K562 (cell line): ENCODE results near the gene LZTR1. TPM values are rescaled to one million over a fixed set of nuclear protein-coding genes. Genes with fewer than 3 reads are reported as not detected.

Source experiments
- ATAC-seq: fragments of 200-7000 bp; cut with Tn5 transposase; 3 replicates; pipeline ENCODE4 v1.9.1; 2020; ENCODE audit warnings: moderate library complexity
- BruUV-seq: library from RNA; stranded (reverse); fragments of 400-500 nt; replicated peaks from 2 replicates; lab custom pipeline; 2021; lab: Mats Ljungman, UMichigan
- CTCF ChIA-PET: fragments of 300-600 bp; formaldehyde crosslinking; extraction: SDS; loops from one replicate; lab custom pipeline; 2021; ENCODE audit warnings: low intra/inter-chr PET ratio; lab: Yijun Ruan, JAX
- POLR2A ChIA-PET: fragments of 300-600, 350-650 bp; sonication (Branson Sonifier 250); formaldehyde crosslinking; extraction: SDS; loops from one replicate; lab custom pipeline; 2021; ENCODE audit warnings: antibody characterized with exemption, inconsistent platforms; lab: Yijun Ruan, JAX
- DNase-seq, 4 experiments: peaks; one replicate each; pipeline versions ENCODE4 v3.0.0 to v3.0.0-alpha.2; 2011 to 2018; ENCODE audit warnings: low spot score in 3 of 4, mixed read lengths in 3 of 4; ENCODE audit errors: extremely low read depth in 1 of 4
- FAIRE-seq: peaks from 2 replicates; lab custom pipeline; 2011; peaks lifted over from hg19 to GRCh38; lab: Jason Lieb, UNC
- H2AFZ ChIP-seq: 2 replicates; pipeline ENCODE4 v1.6.0; 2011; ENCODE audit warnings: low read depth, low read length, control low read depth, inconsistent platforms
- H3K27ac ChIP-seq: fragments of 200-600 bp; 3 replicates; pipeline ENCODE4 v1.8.0; 2011; ENCODE audit warnings: low read depth, mild to moderate bottlenecking, control low read depth, inconsistent platforms, low read length, moderate library complexity, mixed read lengths; ENCODE audit errors: extremely low read depth
- H3K27me3 ChIP-seq, 2 experiments: fragments of 300-600 bp in 1 of 2; 2 replicates in 1 of 2; 3 replicates in 1 of 2; pipeline versions ENCODE4 v1.6.0 to v1.8.0; 2011; ENCODE audit warnings: inconsistent platforms in 2 of 2, low read length in 2 of 2, mild to moderate bottlenecking in 1 of 2, mixed read lengths in 1 of 2, moderate library complexity in 1 of 2; ENCODE audit not compliant: control insufficient read depth in 2 of 2, insufficient read depth in 2 of 2
- H3K36me3 ChIP-seq: fragments of 300-600 bp; 3 replicates; pipeline ENCODE4 v1.8.0; 2011; ENCODE audit warnings: mild to moderate bottlenecking, low read length, inconsistent platforms; ENCODE audit not compliant: control insufficient read depth, insufficient read depth
- H3K4me1 ChIP-seq, 2 experiments: fragments of 200-600 bp in 1 of 2; replicated peaks in 1 of 2; 2 replicates in 1 of 2; 3 replicates in 1 of 2; pipeline versions ENCODE4 v1.5.1 to v1.8.0; 2011; ENCODE audit warnings: inconsistent platforms in 2 of 2, low read length in 2 of 2, mild to moderate bottlenecking in 1 of 2, mixed read lengths in 1 of 2, moderate library complexity in 1 of 2; ENCODE audit not compliant: control insufficient read depth in 2 of 2, insufficient read depth in 2 of 2
- H3K4me2 ChIP-seq: 2 replicates; pipeline ENCODE4 v1.6.1; 2011; ENCODE audit warnings: low read length, control low read depth, inconsistent platforms, mixed read lengths; ENCODE audit not compliant: insufficient read depth
- H3K4me3 ChIP-seq: fragments of 200-600 bp; sonication (generic), shearing (Covaris generic); 2 replicates; pipeline ENCODE4 v1.5.1; 2016; ENCODE audit warnings: control low read depth, inconsistent platforms
- H3K79me2 ChIP-seq: fragments of 200-600 bp; 3 replicates; pipeline ENCODE4 v1.8.0; 2011; ENCODE audit warnings: low read length, inconsistent platforms; ENCODE audit not compliant: control insufficient read depth, insufficient read depth
- H3K9ac ChIP-seq, 2 experiments: 2 replicates each; pipeline versions ENCODE4 v1.6.0 to v1.6.1; 2011; ENCODE audit warnings: low read depth in 2 of 2, low read length in 2 of 2, control low read depth in 1 of 2, inconsistent platforms in 1 of 2, mild to moderate bottlenecking in 1 of 2, mixed read lengths in 1 of 2; ENCODE audit not compliant: insufficient read depth in 1 of 2
- H3K9me1 ChIP-seq: one replicate; pipeline ENCODE4 v1.6.0; 2011; ENCODE audit warnings: inconsistent platforms, mild to moderate bottlenecking, low read length, moderate library complexity; ENCODE audit not compliant: control insufficient read depth, insufficient read depth
- H3K9me3 ChIP-seq: replicated peaks from 2 replicates; pipeline ENCODE4 v1.5.1; 2011; ENCODE audit warnings: low read depth, low read length, inconsistent platforms; ENCODE audit not compliant: control insufficient read depth, insufficient read depth
- H4K20me1 ChIP-seq: replicated peaks from 2 replicates; pipeline ENCODE4 v1.6.1; 2011; ENCODE audit warnings: low read length, inconsistent platforms, mixed read lengths; ENCODE audit not compliant: control insufficient read depth, insufficient read depth
- SMC3 ChIP-seq: conservative IDR thresholded peaks from 2 replicates; pipeline ENCODE4 v1.6.1; 2011; ENCODE audit warnings: low read depth, low read length, improper control_type of control experiment; ENCODE audit not compliant: insufficient read depth
- ZKSCAN1 ChIP-seq: fragments of 150-350 bp; IDR thresholded peaks from 2 replicates; pipeline ENCODE4 v1.6.1; 2016; ENCODE audit warnings: low read depth, low read length
- WGBS: fragments of 100-300 bp; shearing (Covaris generic); methylation state at CpG from one replicate; pipeline ENCODE4 v1.1.6; 2016; ENCODE audit warnings: low coverage, mixed read lengths; ENCODE audit not compliant: insufficient coverage; ENCODE audit errors: missing lambda C conversion rate; 5-methylcytosine and 5-hydroxymethylcytosine counted together
- in situ Hi-C: fragments of 300-500 bp; cut with MboI; formaldehyde crosslinking; loops from 4 replicates; pipeline ENCODE4 v1.15.0; 2018; ENCODE audit warnings: inconsistent platforms, mixed read lengths
- intact Hi-C: fragments of 100-400 bp; cut with micrococcal nuclease; formaldehyde crosslinking; loops from 2 replicates; pipeline ENCODE4 v1.14.2; 2022
- polyA plus RNA-seq, 8 experiments: library from polyadenylated mRNA; depleted of rRNA in 4 of 8; stranded (reverse) in 5 of 8; unstranded in 3 of 8; fragments of >200 nt; fragmentation: Nextera tagmentation in 2 of 8; fragmentation: Illumina TruSeq in 1 of 8; extraction: Ambion mirVana in 2 of 8; extraction: Trizol in 1 of 8; gene quantifications; 2 replicates each; pipeline versions ENCODE4 v1.2.1 to v1.2.3, GENCODE V29; 2011 to 2014; ENCODE audit warnings: inconsistent platforms in 1 of 8, missing spikeins in 1 of 8
- total RNA-seq, 7 experiments: library from RNA; depleted of rRNA in 6 of 7; stranded (reverse); fragments of >200 nt in 6 of 7; fragmentation: Illumina TruSeq in 2 of 7; extraction: Trizol in 2 of 7; gene quantifications; 2 replicates each; pipeline versions ENCODE4 v1.2.1 to v1.2.3, GENCODE V29; 2011 to 2021; ENCODE audit warnings: low replicate concordance in 1 of 7
- TF ChIP-seq, protein P1 (sequence below): fragments of 250-450 bp; sonication (Bioruptor Pico); IDR thresholded peaks from 2 replicates; pipeline ENCODE4 v1.4.0; 2020

Gene LZTR1
- total and polyA plus RNA-seq, 9 of the 15 experiments (the other 6 are each of a cell fraction or from before 2014, with no cell fraction given) = 2.2 to 135 (median 63.0) TPM

- in situ Hi-C loops = no loop called here
- CTCF ChIA-PET = no interaction called here
Measured at GRCh38 chr22:20992056-20992442, 10.0 kb downstream of the LZTR1 start.

More at GRCh38 chr22:20992056-20992442, 10.0 kb downstream of the LZTR1 start:
- Histone ChIP-seq H3K4me3 (no peak overlapping the region), H3K4me2 (no peak overlapping the region), H3K4me1 (peaks cover 0 to 71% of the 10 kb centered on the region in 2 experiments; a peak in 2 of 5 replicates), H3K9ac (peak overlapping the region in 1 of 2 experiments; percentile 39; a peak in 2 of 4 replicates), H3K9me3 (no peaks in the 10 kb centered on the region), H4K20me1 (peaks cover 18% of the 10 kb centered on the region; the same call in 1 of the 2 replicates), H3K79me2 (no peaks in the 10 kb centered on the region), H3K27me3 (no peaks in the 10 kb centered on the region), H3K9me1 (peaks cover 7% of the 10 kb centered on the region), H3K27ac (no peak overlapping the region), H3K36me3 (peaks cover 93% of the 10 kb centered on the region; the same call in 2 of the 3 replicates), H2AFZ (no peak overlapping the region)
- no TSS peak for BruUV-seq
- FAIRE-seq (no peak), ATAC-seq (no peak), DNase-seq (no peak)
- 92% methylated on average over 7 of the region's 7 CpGs for WGBS
- TF ChIP-seq, protein P1, sequence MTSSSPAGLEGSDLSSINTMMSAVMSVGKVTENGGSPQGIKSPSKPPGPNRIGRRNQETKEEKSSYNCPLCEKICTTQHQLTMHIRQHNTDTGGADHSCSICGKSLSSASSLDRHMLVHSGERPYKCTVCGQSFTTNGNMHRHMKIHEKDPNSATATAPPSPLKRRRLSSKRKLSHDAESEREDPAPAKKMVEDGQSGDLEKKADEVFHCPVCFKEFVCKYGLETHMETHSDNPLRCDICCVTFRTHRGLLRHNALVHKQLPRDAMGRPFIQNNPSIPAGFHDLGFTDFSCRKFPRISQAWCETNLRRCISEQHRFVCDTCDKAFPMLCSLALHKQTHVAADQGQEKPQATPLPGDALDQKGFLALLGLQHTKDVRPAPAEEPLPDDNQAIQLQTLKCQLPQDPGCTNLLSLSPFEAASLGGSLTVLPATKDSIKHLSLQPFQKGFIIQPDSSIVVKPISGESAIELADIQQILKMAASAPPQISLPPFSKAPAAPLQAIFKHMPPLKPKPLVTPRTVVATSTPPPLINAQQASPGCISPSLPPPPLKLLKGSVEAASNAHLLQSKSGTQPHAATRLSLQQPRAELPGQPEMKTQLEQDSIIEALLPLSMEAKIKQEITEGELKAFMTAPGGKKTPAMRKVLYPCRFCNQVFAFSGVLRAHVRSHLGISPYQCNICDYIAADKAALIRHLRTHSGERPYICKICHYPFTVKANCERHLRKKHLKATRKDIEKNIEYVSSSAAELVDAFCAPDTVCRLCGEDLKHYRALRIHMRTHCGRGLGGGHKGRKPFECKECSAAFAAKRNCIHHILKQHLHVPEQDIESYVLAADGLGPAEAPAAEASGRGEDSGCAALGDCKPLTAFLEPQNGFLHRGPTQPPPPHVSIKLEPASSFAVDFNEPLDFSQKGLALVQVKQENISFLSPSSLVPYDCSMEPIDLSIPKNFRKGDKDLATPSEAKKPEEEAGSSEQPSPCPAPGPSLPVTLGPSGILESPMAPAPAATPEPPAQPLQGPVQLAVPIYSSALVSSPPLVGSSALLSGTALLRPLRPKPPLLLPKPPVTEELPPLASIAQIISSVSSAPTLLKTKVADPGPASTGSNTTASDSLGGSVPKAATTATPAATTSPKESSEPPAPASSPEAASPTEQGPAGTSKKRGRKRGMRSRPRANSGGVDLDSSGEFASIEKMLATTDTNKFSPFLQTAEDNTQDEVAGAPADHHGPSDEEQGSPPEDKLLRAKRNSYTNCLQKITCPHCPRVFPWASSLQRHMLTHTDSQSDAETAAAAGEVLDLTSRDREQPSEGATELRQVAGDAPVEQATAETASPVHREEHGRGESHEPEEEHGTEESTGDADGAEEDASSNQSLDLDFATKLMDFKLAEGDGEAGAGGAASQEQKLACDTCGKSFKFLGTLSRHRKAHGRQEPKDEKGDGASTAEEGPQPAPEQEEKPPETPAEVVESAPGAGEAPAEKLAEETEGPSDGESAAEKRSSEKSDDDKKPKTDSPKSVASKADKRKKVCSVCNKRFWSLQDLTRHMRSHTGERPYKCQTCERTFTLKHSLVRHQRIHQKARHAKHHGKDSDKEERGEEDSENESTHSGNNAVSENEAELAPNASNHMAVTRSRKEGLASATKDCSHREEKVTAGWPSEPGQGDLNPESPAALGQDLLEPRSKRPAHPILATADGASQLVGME (CRISPR knock-in tag) = peak; percentile 56; the same call in 1 of the 2 replicates
- TF ChIP-seq SMC3 (no peak), ZKSCAN1 (peak; percentile 19; the same call in 1 of the 2 replicates)
- POLR2A ChIA-PET = interaction anchor here (1.8 to 17.9 kb wide), 4 partner anchors 8 to 46 kb away, joined by 4 to 451 read pairs (median 92); partner anchors contain the start of genes AIFM3, LZTR1 and THAP7
- intact Hi-C loops = no loop called here
